Effector memory CD4-positive, alpha-beta T cell (primary cell): ENCODE results near the gene IFNA1.

Experiments used
- DNase-seq, 3 donors: peaks; one replicate each; pipeline ENCODE4 v3.0.0-alpha.2; 2020
- H3K27ac ChIP-seq: 2 replicates; pipeline ENCODE4 v1.7.0; 2013; ENCODE audit warnings: mild to moderate bottlenecking, low read length, moderate library complexity; ENCODE audit not compliant: insufficient read depth, poor library complexity, severe bottlenecking
- H3K27me3 ChIP-seq: replicated peaks from 2 replicates; pipeline ENCODE4 v1.7.0; 2013; ENCODE audit warnings: mild to moderate bottlenecking, low read length; ENCODE audit not compliant: insufficient read depth, control insufficient read depth, poor library complexity, severe bottlenecking
- H3K36me3 ChIP-seq: 2 replicates; pipeline ENCODE4 v1.7.0; 2013; ENCODE audit warnings: mild to moderate bottlenecking, low read length, moderate library complexity; ENCODE audit not compliant: control insufficient read depth, insufficient read depth
- H3K4me1 ChIP-seq: 2 replicates; pipeline ENCODE4 v1.7.0; 2013; ENCODE audit warnings: low read length, mild to moderate bottlenecking; ENCODE audit not compliant: control insufficient read depth, insufficient read depth, poor library complexity, severe bottlenecking
- H3K4me3 ChIP-seq: 2 replicates; pipeline ENCODE4 v1.7.0; 2013; ENCODE audit warnings: low read length, low read depth, mild to moderate bottlenecking; ENCODE audit not compliant: insufficient read depth, poor library complexity, severe bottlenecking
- H3K9me3 ChIP-seq: 2 replicates; pipeline ENCODE4 v1.7.0; 2013; ENCODE audit warnings: mild to moderate bottlenecking, low read length, moderate library complexity; ENCODE audit not compliant: control insufficient read depth

IFNA1 gene

DNA sequence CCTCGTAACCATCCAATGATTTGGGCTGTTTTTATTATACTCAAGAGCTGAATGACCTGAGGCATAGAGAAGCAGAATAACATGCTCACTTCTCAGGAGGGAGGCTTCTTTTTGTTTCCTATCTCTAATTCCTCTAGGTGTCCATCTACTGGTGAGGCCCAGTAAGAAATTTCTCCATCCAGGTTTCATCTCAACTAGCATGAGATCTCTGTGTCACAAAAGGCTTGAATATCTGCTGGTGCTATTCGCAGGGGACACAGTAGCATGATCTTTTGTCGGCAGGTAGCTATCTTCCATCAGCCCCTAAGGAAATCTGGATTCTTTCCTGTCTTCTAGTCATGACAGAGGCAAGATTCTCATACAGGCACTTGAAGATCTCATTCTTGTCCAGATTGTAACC is 33.0 kb downstream of the IFNA1 start:
- Histone ChIP-seq H3K4me1 (no peaks in the 10 kb centered on the region), H3K9me3 (no peaks in the 10 kb centered on the region), H3K4me3 (no peak overlapping the region), H3K27me3 (no peaks in the 10 kb centered on the region), H3K36me3 (no peaks in the 10 kb centered on the region), H3K27ac (no peak overlapping the region)
- no peak for DNase-seq

DNA sequence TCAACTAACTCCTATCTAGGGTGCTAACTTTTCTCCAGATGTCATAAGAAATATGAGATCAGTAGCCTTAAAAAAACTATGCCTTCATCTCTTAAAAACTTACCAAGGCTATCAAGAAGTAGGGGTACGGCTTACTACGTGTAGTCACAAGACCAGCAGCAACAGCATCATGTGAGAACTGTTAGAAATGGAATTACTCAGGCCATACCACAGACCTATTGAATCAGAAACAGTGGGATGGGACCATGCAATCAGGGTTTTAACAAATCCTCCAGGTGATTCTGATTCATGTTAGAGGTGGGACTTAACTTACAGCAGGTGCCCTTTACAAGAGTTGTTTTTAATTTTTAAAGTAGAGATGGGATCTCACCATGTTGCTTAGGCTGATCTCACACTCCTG is 37.2 kb downstream of the IFNA1 start:
- H3K9me3 ChIP-seq = no peaks in the 10 kb centered on the region
- H3K27me3 ChIP-seq = no peaks in the 10 kb centered on the region
- H3K4me1 ChIP-seq = no peaks in the 10 kb centered on the region
- H3K4me3 ChIP-seq = no peak overlapping the region
- no peaks in the 10 kb centered on the region for H3K36me3 ChIP-seq
- DNase-seq = no peak
- H3K27ac ChIP-seq = no peak overlapping the region

DNA sequence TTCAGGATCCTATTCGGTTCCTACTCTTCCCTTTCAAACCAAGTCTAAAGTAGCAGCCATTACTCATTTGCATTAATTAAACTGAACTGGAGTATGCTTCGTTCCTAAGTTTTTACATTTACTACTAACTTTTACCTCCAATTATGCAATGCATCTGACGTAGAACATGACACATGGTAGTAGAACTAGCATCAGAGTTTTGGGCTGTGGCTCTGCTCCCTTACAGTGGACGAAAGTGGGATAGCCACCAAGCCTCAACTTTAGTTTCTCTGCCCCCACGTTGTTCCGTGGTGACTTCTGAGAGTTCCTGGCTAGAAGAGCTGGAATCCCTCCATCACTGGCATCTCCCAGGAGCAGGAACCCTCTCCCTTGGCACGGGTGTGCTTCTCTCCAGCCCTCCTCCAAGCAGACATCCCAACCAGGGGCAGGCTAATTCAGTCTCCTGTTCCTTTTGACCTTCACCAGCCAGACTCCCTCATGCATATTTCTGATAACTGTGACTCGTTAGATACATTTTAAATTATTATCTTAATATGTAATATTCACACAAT is 39.0 kb downstream of the IFNA1 start:
- no peaks in the 10 kb centered on the region for H3K27me3 ChIP-seq
- no peak for DNase-seq
- no peak overlapping the region for H3K27ac ChIP-seq
- H3K4me3 ChIP-seq = no peak overlapping the region
- no peaks in the 10 kb centered on the region for H3K4me1 ChIP-seq
- no peaks in the 10 kb centered on the region for H3K9me3 ChIP-seq
- H3K36me3 ChIP-seq = no peaks in the 10 kb centered on the region

DNA sequence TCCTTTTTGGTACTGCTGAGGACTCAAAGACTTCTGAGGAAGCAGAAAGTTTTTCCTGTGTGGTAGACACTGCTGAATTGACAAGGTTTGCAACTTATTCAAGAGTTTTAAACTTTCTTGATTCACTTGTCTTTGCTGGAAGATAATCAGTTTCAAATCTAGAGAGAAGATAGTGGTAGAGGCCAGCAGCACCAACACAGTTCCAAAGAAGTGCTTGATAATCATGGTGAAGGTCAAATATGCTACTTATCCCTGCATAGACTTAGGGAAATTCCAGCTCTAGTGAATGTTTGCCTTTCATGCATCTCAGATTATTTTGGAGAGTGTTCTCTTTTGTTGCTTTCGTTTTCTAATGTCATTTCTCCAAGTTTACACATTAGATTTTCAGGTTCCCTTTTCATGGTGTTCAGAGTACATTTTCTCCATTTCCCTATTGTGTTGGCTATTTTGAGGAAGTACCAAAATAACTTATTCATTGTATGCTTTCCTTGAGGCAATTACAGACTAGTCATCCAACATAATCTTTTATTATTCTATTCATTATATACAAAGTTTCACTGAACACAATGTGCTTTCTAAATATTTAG is 41.3 kb downstream of the IFNA1 start:
- Histone ChIP-seq H3K27me3 (no peaks in the 10 kb centered on the region), H3K36me3 (no peaks in the 10 kb centered on the region), H3K9me3 (no peaks in the 10 kb centered on the region), H3K4me1 (no peaks in the 10 kb centered on the region), H3K4me3 (no peak overlapping the region), H3K27ac (no peak overlapping the region)
- no peak for DNase-seq

DNA sequence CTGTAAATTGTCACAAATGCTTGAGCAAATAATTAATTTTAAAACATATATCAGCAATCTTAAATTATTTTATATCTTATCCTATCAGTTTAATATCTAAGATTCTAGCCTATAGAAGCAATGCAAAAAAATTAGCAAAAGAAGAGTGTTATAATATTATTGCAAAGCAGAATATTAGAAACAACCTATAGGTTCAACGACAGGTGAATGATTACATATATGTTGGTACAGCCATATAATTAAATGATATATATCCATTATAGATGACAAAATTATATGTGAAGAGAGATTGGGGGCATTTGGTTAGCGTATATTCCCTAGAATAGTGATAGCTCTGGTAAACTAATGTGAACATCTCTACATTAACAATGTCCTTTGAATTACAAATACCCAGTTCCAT is 42.0 kb downstream of the IFNA1 start, which contains the start of gene IFNE:
Gene IFNE, minus strand, starts transcription at position 101 of the 400 bp plus-strand sequence. CDS start 619 bp downstream, outside the sequence.
- Histone ChIP-seq H3K9me3 (no peaks in the 10 kb centered on the region), H3K4me3 (no peak within 1 kb of the TSS), H3K27ac (no peak within 1 kb of the TSS), H3K27me3 (no peaks in the 10 kb centered on the region), H3K4me1 (no peaks in the 10 kb centered on the region), H3K36me3 (no peaks in the 10 kb centered on the region)
- DNase-seq = no peak
